NT2/D1 (cell line): Measurements from ENCODE around the gene FSTL1.

Experiments
- SUZ12 ChIP-seq: IDR thresholded peaks from 2 replicates; pipeline ENCODE4 v1.6.1; 2011; ENCODE audit not compliant: insufficient read length, insufficient read depth; ENCODE audit errors: extremely low read depth
- YY1 ChIP-seq: IDR thresholded peaks from 2 replicates; pipeline ENCODE4 v1.6.1; 2011; ENCODE audit not compliant: insufficient read length, insufficient read depth
- ZNF274 ChIP-seq: IDR thresholded peaks from 2 replicates; pipeline ENCODE4 v1.6.1; 2011; ENCODE audit warnings: mild to moderate bottlenecking, low read depth, low read length

DNA sequence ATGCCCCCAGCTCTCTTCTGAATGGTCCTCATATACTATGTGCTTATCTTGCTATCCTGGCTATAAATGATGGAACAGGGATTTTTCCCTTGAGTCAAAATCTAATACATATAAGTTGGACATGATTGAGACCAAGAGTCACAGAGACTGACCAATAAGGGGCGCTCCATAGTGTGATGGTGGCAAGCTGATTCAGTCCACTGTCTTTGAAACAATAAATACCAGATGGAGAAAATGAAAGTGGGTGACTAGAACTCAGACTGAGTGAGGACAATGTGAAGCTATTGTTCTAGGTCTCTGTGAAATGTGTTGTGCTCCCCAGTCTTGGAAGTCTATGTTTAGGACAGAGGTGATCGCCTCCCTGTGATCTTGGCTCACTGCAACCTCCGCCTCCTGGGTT is 10.6 kb upstream of the FSTL1 start:
- no peak for TF ChIP-seq SUZ12
- no peak for TF ChIP-seq YY1
- TF ChIP-seq ZNF274, result no peak
